Neural cell (in vitro differentiated cells): ENCODE measurements around the gene FBXO21. TPM values are rescaled to one million over a fixed set of nuclear protein-coding genes. Genes with fewer than 3 reads are reported as not detected.

ENCODE experiments used
- H2AFZ ChIP-seq: fragments of 200-600, 300-800 bp; sonication (generic), shearing (Covaris generic); 2 replicates; pipeline ENCODE4 v1.6.0; 2014; ENCODE audit warnings: low read depth, mild to moderate bottlenecking, antibody characterized with exemption, low read length, moderate library complexity
- H3F3A ChIP-seq: fragments of 200-600 bp; shearing (Covaris generic); 2 replicates; pipeline ENCODE4 v1.6.1; 2016; ENCODE audit warnings: mild to moderate bottlenecking, moderate library complexity, mixed read lengths, antibody characterized with exemption, low read length; ENCODE audit not compliant: insufficient read depth, poor library complexity, severe bottlenecking
- H3K27ac ChIP-seq: fragments of 200-600, 300-800 bp; sonication (generic), shearing (Covaris generic); 2 replicates; pipeline ENCODE4 v1.5.1; 2014; ENCODE audit warnings: mild to moderate bottlenecking, low read length, moderate library complexity
- H3K27me3 ChIP-seq: fragments of 300-800, 200-600 bp; sonication (generic), shearing (Covaris generic); 2 replicates; pipeline ENCODE4 v1.6.0; 2014; ENCODE audit warnings: mild to moderate bottlenecking, low read depth, low read length, moderate library complexity; ENCODE audit not compliant: insufficient read depth
- H3K36me3 ChIP-seq: fragments of 300-800, 200-600 bp; sonication (generic), shearing (Covaris generic); 2 replicates; pipeline ENCODE4 v1.5.1; 2014; ENCODE audit warnings: mild to moderate bottlenecking, antibody characterized with exemption, low read length, moderate library complexity; ENCODE audit not compliant: insufficient read depth
- H3K4me2 ChIP-seq: fragments of 300-800, 200-600 bp; sonication (generic), shearing (Covaris generic); 2 replicates; pipeline ENCODE4 v1.6.0; 2014; ENCODE audit warnings: mild to moderate bottlenecking, low read length
- H3K4me3 ChIP-seq: fragments of 300-800, 200-600 bp; sonication (generic), shearing (Covaris generic); 2 replicates; pipeline ENCODE4 v1.5.1; 2014; ENCODE audit warnings: mild to moderate bottlenecking, low read length, moderate library complexity
- H3K79me2 ChIP-seq: fragments of 200-600 bp; shearing (Covaris generic); replicated peaks from 2 replicates; pipeline ENCODE4 v1.6.0; 2014; ENCODE audit warnings: mild to moderate bottlenecking, low read length, moderate library complexity; ENCODE audit not compliant: insufficient read depth
- H3K9ac ChIP-seq: fragments of 300-800, 200-600 bp; sonication (generic), shearing (Covaris generic); 2 replicates; pipeline ENCODE4 v1.6.1; 2016; ENCODE audit warnings: mild to moderate bottlenecking, low read length, mixed read lengths
- H3K9me2 ChIP-seq: fragments of 200-600 bp; shearing (Covaris generic); 2 replicates; pipeline ENCODE4 v1.6.1; 2016; ENCODE audit warnings: mild to moderate bottlenecking, low read length, mixed read lengths; ENCODE audit not compliant: insufficient read depth
- H3K9me3 ChIP-seq: fragments of 200-600, 300-800 bp; sonication (generic), shearing (Covaris generic); 2 replicates; pipeline ENCODE4 v1.6.1; 2016; ENCODE audit warnings: mild to moderate bottlenecking, mixed run types, low read length, moderate library complexity, mixed read lengths
- H4K20me1 ChIP-seq: fragments of 200-600 bp; shearing (Covaris generic); 2 replicates; pipeline ENCODE4 v1.6.1; 2016; ENCODE audit warnings: mild to moderate bottlenecking, mixed run types; ENCODE audit not compliant: insufficient read depth
- CTCF ChIP-seq: fragments of 450-650 bp; IDR thresholded peaks from 2 replicates; pipeline ENCODE4 v1.5.1; 2014; ENCODE audit warnings: antibody characterized with exemption, mild to moderate bottlenecking, moderate library complexity; ENCODE audit not compliant: poor library complexity, severe bottlenecking
- EP300 ChIP-seq: fragments of 450-650 bp; conservative IDR thresholded peaks from 2 replicates; pipeline ENCODE4 v1.6.1; 2014; ENCODE audit warnings: antibody characterized with exemption, mild to moderate bottlenecking, moderate library complexity; ENCODE audit not compliant: poor library complexity, severe bottlenecking
- EZH2 ChIP-seq: fragments of 200-600, 300-800 bp; shearing (Covaris generic), sonication (generic); IDR thresholded peaks from 2 replicates; pipeline ENCODE4 v1.6.1; 2014; ENCODE audit warnings: antibody characterized with exemption, low read length, borderline replicate concordance, mild to moderate bottlenecking; ENCODE audit not compliant: insufficient read depth, poor library complexity, severe bottlenecking
- MXI1 ChIP-seq: fragments of 450-650 bp; conservative IDR thresholded peaks from 2 replicates; pipeline ENCODE4 v1.6.1; 2014; ENCODE audit warnings: antibody characterized with exemption, mild to moderate bottlenecking; ENCODE audit not compliant: poor library complexity, severe bottlenecking
- POLR2AphosphoS5 ChIP-seq: IDR thresholded peaks from 2 replicates; pipeline ENCODE4 v1.6.1; 2012
- RAD21 ChIP-seq: fragments of 450-650 bp; conservative IDR thresholded peaks from 2 replicates; pipeline ENCODE4 v1.6.1; 2014; ENCODE audit warnings: antibody characterized with exemption, mild to moderate bottlenecking, moderate library complexity
- REST ChIP-seq: IDR thresholded peaks from 2 replicates; pipeline ENCODE4 v1.6.1; 2012; ENCODE audit warnings: borderline replicate concordance
- SMC3 ChIP-seq: fragments of 450-650 bp; conservative IDR thresholded peaks from 2 replicates; pipeline ENCODE4 v1.6.1; 2014; ENCODE audit warnings: antibody characterized with exemption, mild to moderate bottlenecking, moderate library complexity; ENCODE audit not compliant: poor library complexity
- TAF1 ChIP-seq: IDR thresholded peaks from 2 replicates; pipeline ENCODE4 v1.6.1; 2012; ENCODE audit warnings: low read depth
- polyA plus RNA-seq: library from polyadenylated mRNA; depleted of rRNA; stranded (reverse); fragments of >200 nt; gene quantifications from 2 replicates; pipeline ENCODE4 v1.2.3, GENCODE V29; 2014

The FBXO21 gene
- polyA plus RNA-seq, 1 donor from 2014 or later: 127 TPM

DNA sequence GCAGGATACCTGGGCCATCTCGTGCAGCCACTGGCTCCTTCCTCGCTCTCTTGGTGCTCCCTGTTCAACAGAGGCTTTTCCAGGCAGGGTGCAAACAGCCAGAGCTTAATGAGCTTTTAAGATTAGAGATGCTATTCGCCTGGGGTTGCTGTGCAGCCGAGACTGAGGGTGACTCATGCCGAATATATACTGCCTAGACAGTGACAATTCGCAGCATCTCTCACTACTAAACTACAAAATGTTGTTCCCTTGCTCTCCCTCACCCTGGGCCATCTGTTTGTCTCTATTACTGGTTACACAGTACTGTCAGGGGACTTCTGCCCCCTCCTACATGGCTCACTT lies 65.0 kb downstream of the FBXO21 start:
- Histone ChIP-seq H3K36me3 (no peaks in the 10 kb centered on the region), H3K4me3 (no peak overlapping the region), H3K9ac (no peak overlapping the region), H3F3A (no peaks in the 10 kb centered on the region), H3K27ac (no peak overlapping the region), H3K4me2 (no peak overlapping the region), H4K20me1 (no peaks in the 10 kb centered on the region), H3K9me2 (no peaks in the 10 kb centered on the region), H2AFZ (no peak overlapping the region), H3K27me3 (no peaks in the 10 kb centered on the region), H3K79me2 (no peaks in the 10 kb centered on the region), H3K9me3 (peaks cover 15% of the 10 kb centered on the region)
- TF ChIP-seq TAF1 (no peak), MXI1 (no peak), EZH2 (no peak), REST (no peak), EP300 (no peak), SMC3 (no peak), RAD21 (no peak), CTCF (no peak), POLR2AphosphoS5 (no peak)

- Histone ChIP-seq H3K79me2 (no peaks in the 10 kb centered on the region), H3K27ac (no peak overlapping the region), H4K20me1 (no peaks in the 10 kb centered on the region), H3K9me2 (no peaks in the 10 kb centered on the region), H2AFZ (no peak overlapping the region), H3F3A (no peaks in the 10 kb centered on the region), H3K36me3 (no peaks in the 10 kb centered on the region), H3K9me3 (peaks cover 15% of the 10 kb centered on the region), H3K4me3 (no peak overlapping the region), H3K27me3 (no peaks in the 10 kb centered on the region), H3K4me2 (no peak overlapping the region), H3K9ac (no peak overlapping the region)
- TF ChIP-seq POLR2AphosphoS5 (no peak), RAD21 (no peak), REST (no peak), TAF1 (no peak), CTCF (no peak), SMC3 (no peak), MXI1 (no peak)
These were observed 65.6 kb downstream of the FBXO21 start for GRCh38 chr12:117124421-117125271.
